Gastroesophageal sphincter (tissue), 4 donors: ENCODE results near the gene AGAP2. TPM values are rescaled to one million over a fixed set of nuclear protein-coding genes. Genes with fewer than 3 reads are reported as not detected.
A peak's percentile ranks its signal among the peaks of the same experiment; 100 is the strongest.

Source experiments
- ATAC-seq: fragments of 150-250 bp; one replicate; pipeline ENCODE4 v1.9.1; 2016; ENCODE audit warnings: mild to moderate bottlenecking, moderate library complexity
- H3K27ac ChIP-seq, 4 donors: fragments of 200-600 bp; sonication (generic) in 3 of 4; 1 replicate in 3 of 4; 2 replicates in 1 of 4; pipeline ENCODE4 v1.5.1; 2016 to 2019
- H3K27me3 ChIP-seq: fragments of 200-600 bp; sonication (generic); one replicate; pipeline ENCODE4 v1.5.1; 2019
- H3K36me3 ChIP-seq, 2 donors: fragments of 200-600 bp; sonication (generic); one replicate each; pipeline ENCODE4 v1.5.1; 2019; ENCODE audit warnings: control low read depth in 1 of 2
- H3K4me1 ChIP-seq, 3 donors: fragments of 200-600 bp; sonication (generic); 1 replicate in 2 of 3; 2 replicates in 1 of 3; pipeline ENCODE4 v1.5.1; 2016 to 2019; ENCODE audit warnings: control low read depth in 2 of 3
- H3K4me3 ChIP-seq, 2 donors: fragments of 200-600 bp; sonication (generic); one replicate each; pipeline ENCODE4 v1.5.1; 2019; ENCODE audit warnings: mild to moderate bottlenecking in 1 of 2, moderate library complexity in 1 of 2
- H3K9me3 ChIP-seq, 3 donors: fragments of 200-600 bp; sonication (generic); one replicate each; pipeline ENCODE4 v1.5.1; 2017 to 2019; ENCODE audit warnings: control low read depth in 2 of 3
- CTCF ChIP-seq, 4 experiments: fragments of 200-600 bp in 2 of 4; fragments of 450-650 bp in 2 of 4; sonication (generic) in 1 of 4; IDR thresholded peaks; one replicate each; pipeline ENCODE4 v1.5.1; 2017 to 2019; ENCODE audit warnings: antibody characterized with exemption in 4 of 4, mild to moderate bottlenecking in 2 of 4, moderate library complexity in 2 of 4
- EP300 ChIP-seq: sonication (generic); formaldehyde crosslinking; IDR thresholded peaks from one replicate; pipeline ENCODE4 v1.6.1; 2017; ENCODE audit warnings: antibody characterized with exemption, mild to moderate bottlenecking
- POLR2A ChIP-seq, 2 donors: fragments of 450-650 bp; IDR thresholded peaks; one replicate each; pipeline ENCODE4 v1.6.1; 2017; ENCODE audit warnings: antibody characterized with exemption in 2 of 2, mild to moderate bottlenecking in 2 of 2, moderate library complexity in 1 of 2
- POLR2AphosphoS5 ChIP-seq: sonication (generic); formaldehyde crosslinking; IDR thresholded peaks from one replicate; pipeline ENCODE4 v1.6.1; 2017; ENCODE audit warnings: antibody characterized with exemption
- WGBS, 2 donors: methylation state at CpG; one replicate each; pipeline ENCODE4 v1.1.5; 2018; ENCODE audit warnings: low coverage in 1 of 2; 5-methylcytosine and 5-hydroxymethylcytosine counted together
- total RNA-seq, 4 donors: library from RNA; depleted of rRNA; stranded (reverse); fragments of >200 nt; gene quantifications; one replicate each; pipeline ENCODE4 v1.1.0, GENCODE V29; 2016

Gene AGAP2
- total RNA-seq, 4 donors from 2014 or later = 1.6 to 4.2 (median 3.3) TPM

- 50% methylated on average over 2 of the region's 25 CpGs; no CpG with 5 or more reads in 1 of the 2 donors for WGBS, 2 donors
- Histone ChIP-seq H3K27me3 (peaks cover 34% of the 10 kb centered on the region), H3K4me1 (peaks cover 0 to 23% (median 6%) of the 10 kb centered on the region in 3 donors), H3K27ac (no peak overlapping the region), H3K36me3 (peaks cover 0 to 38% of the 10 kb centered on the region in 2 donors), H3K4me3 (no peak overlapping the region), H3K9me3 (no peaks in the 10 kb centered on the region)
- ATAC-seq = no peak
- TF ChIP-seq EP300 (no peak), POLR2A (IDR thresholded peaks at IDR 0.05) (no peak), POLR2AphosphoS5 (no peak), CTCF (IDR thresholded peaks at IDR 0.05) (no peak)
Observed at GRCh38 chr12:57758552-57759359, 20.2 kb upstream of the AGAP2 start.

GRCh38 chr12:57757771-57758170 lies 19.2 kb upstream of the AGAP2 start:
- ATAC-seq = no peak
- H3K4me1 ChIP-seq = peaks cover under 1 to 29% (median 8%) of the 10 kb centered on the region in 3 donors
- WGBS, 2 donors = 95 to 100% methylated on average over 1 to 4 of the region's 4 CpGs
- H3K36me3 ChIP-seq = peaks cover 0 to 38% of the 10 kb centered on the region in 2 donors
- H3K9me3 ChIP-seq = no peaks in the 10 kb centered on the region
- no peak for TF ChIP-seq EP300
- TF ChIP-seq POLR2A (IDR thresholded peaks at IDR 0.05) = no peak
- no peak for TF ChIP-seq POLR2AphosphoS5
- no peak for TF ChIP-seq CTCF (IDR thresholded peaks at IDR 0.05)
- H3K27ac ChIP-seq = no peak overlapping the region
- peaks cover 24% of the 10 kb centered on the region for H3K27me3 ChIP-seq
- no peak overlapping the region for H3K4me3 ChIP-seq

DNA sequence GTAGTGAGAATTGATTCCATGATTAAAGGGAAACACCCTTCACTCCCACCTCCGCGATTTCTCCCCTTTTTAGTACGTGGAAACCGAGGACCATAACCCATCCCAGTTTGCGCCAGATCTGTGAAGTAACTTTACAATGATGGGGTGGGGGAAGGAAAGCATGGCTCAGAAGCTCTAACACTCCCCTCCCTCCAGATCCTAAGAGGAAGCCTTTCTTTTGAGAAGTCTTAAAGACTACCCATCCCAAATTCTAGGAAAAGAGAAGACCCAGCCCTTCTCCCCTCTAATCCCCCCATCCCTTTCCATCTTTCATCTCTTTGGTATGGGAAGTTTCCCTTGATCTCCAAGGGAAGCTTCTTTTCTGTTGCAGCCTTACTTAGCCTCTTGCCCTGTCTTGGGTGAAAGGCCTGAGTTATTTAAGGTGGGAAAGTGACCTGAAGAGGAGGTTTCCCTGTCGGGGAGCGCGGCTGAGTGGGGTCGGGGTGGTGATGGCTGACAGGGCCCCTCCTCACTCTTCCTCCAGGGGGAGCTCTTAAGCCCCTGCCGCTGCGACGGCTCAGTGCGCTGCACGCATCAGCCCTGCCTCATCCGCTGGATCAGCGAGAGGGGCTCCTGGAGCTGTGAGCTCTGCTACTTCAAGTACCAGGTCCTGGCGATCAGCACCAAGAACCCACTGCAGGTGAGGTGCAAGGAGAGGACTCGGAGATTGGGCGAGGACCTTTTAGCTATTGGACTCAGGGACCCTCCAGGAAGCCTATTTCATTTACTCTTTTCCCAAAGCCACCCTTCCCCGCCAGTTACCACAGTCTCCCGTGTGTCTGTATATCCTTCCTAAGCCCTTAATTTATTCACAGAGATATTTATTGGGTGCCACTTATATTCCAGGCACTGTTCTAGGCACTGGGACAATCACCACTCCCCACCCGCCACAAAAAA lies 18.1 kb upstream of the AGAP2 start:
- ATAC-seq = no peak
- Histone ChIP-seq H3K4me3 (peak overlapping the region in 1 of 2 donors; percentile 80), H3K36me3 (peaks cover 0 to 38% of the 10 kb centered on the region in 2 donors), H3K27me3 (peaks cover 14% of the 10 kb centered on the region), H3K4me1 (peaks cover 2 to 35% (median 10%) of the 10 kb centered on the region in 3 donors), H3K27ac (peak overlapping the region in 2 of 4 donors; percentile 65 to 66), H3K9me3 (no peaks in the 10 kb centered on the region)
- WGBS, 2 donors = 34 to 62% methylated on average over 8 to 10 of the region's 22 CpGs
- TF ChIP-seq POLR2AphosphoS5 (no peak), CTCF (IDR thresholded peaks at IDR 0.05) (peak in 3 of 4 experiments; percentile 24 to 72 (median 42)), EP300 (no peak), POLR2A (IDR thresholded peaks at IDR 0.05) (no peak)

DNA sequence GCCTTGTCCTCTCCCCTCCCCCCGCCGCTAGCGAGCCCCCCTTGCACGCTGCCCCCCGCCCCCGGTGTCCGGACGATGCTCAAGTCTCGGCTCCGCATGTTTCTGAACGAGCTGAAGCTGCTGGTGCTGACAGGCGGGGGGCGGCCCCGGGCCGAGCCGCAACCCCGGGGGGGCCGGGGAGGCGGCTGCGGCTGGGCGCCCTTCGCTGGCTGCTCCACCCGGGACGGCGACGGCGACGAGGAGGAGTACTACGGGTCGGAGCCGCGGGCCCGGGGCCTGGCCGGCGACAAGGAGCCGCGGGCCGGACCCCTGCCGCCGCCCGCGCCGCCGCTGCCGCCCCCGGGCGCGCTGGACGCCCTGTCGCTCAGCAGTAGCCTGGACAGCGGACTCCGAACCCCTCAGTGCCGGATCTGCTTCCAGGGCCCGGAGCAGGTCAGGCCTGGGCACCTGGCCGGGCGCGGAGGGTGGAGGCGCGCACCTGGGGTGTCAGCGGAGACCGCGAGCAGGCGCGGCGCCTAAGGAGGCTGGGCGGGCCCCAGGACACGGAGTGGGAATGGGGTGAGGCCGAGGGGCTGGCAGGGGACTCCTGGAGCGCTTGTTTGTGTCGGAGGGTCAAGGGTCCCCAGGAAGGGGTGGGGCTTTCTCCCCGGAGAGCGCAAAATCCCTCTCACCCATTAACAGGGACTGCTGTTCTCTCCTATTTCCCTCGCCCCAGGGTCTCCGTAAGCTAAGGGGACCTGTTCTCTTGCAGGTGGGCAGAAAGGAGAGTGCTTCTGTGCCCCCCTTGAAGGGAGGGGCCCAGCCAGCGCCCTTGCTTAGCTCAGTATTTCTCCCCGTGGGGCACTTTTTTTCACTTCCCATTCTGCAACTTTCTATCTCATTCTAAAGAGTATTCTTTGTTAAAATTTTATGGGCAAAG lies 17.2 kb upstream of the AGAP2 start:
- TF ChIP-seq EP300 = no peak
- TF ChIP-seq POLR2AphosphoS5 = no peak
- TF ChIP-seq POLR2A (IDR thresholded peaks at IDR 0.05) = no peak
- no peak for TF ChIP-seq CTCF (IDR thresholded peaks at IDR 0.05)
- H3K4me1 ChIP-seq = peaks cover 2 to 44% (median 17%) of the 10 kb centered on the region in 3 donors

More for the DNA sequence above, 17.2 kb upstream of the AGAP2 start:
- Histone ChIP-seq H3K4me3 (peak overlapping the region; percentile 45 to 80), H3K9me3 (no peaks in the 10 kb centered on the region), H3K36me3 (peaks cover 0 to 34% of the 10 kb centered on the region in 2 donors), H3K27ac (peak overlapping the region in 3 of 4 donors; percentile 65 to 80 (median 66)), H3K27me3 (peaks cover 4% of the 10 kb centered on the region)
- ATAC-seq = no peak
- WGBS, 2 donors = 0 to 9% methylated on average over 1 to 7 of the region's 76 CpGs
